ENCODE data around the gene ANKRD42.

Gene ANKRD42

GRCh38 chr11:83287631-83288030 is 94.1 kb downstream of the ANKRD42 start:
- no peak for DNase-seq

- peak in 37 of 56 donors; percentile 6 to 80 (median 43) for DNase-seq
These were observed 99.4 kb downstream of the ANKRD42 start for GRCh38 chr11:83292709-83293456.

- no peak for DNase-seq
These were observed 99.9 kb downstream of the ANKRD42 start for GRCh38 chr11:83293457-83293774.

- DNase-seq, result no peak
These were observed 100.7 kb downstream of the ANKRD42 start for GRCh38 chr11:83294208-83294607.

All from nucleus accumbens (tissue), 56 donors.